D721Med (cell line): ENCODE results near the gene LRIT2.
"Not testable (repeated sequence)": the region's sequence is repeated elsewhere in the genome, so short reads cannot be mapped to it uniquely, and the experiment has no call there.

Experiments used
- DNase-seq: peaks from one replicate; pipeline ENCODE4 v3.0.0; 2011; ENCODE audit warnings: low spot score; ENCODE audit not compliant: insufficient read length
- FAIRE-seq: peaks from 2 replicates; lab custom pipeline; 2011; peaks lifted over from hg19 to GRCh38; lab: Jason Lieb, UNC
- TF ChIP-seq, protein P1 (sequence below): IDR thresholded peaks from 2 replicates; pipeline ENCODE4 v1.5.1; 2012; ENCODE audit warnings: mild to moderate bottlenecking, control low read depth; ENCODE audit not compliant: insufficient read depth; ENCODE audit errors: missing control alignments

The LRIT2 gene

DNA sequence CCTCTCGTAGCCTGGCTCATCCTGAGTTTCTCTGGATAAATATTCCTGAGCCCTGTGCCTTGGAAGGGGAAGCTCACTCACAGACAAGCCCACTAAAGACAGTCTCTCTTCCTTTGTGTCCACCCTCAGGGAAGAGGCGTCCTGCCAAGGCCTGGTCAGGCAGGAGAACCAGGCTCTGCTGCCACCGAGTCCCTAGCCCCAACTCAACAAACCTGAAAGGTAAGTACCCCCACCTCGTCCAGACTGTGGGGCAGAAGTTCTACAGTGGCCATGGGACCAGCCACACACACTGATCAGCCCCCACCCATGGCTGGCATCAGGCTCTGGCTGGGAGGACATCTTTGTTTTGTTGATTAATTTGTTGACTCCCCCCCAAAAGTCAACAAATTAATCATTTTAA lies 49.0 kb downstream of the LRIT2 start:
- DNase-seq: no peak
- no peak for FAIRE-seq
- TF ChIP-seq, protein P1, sequence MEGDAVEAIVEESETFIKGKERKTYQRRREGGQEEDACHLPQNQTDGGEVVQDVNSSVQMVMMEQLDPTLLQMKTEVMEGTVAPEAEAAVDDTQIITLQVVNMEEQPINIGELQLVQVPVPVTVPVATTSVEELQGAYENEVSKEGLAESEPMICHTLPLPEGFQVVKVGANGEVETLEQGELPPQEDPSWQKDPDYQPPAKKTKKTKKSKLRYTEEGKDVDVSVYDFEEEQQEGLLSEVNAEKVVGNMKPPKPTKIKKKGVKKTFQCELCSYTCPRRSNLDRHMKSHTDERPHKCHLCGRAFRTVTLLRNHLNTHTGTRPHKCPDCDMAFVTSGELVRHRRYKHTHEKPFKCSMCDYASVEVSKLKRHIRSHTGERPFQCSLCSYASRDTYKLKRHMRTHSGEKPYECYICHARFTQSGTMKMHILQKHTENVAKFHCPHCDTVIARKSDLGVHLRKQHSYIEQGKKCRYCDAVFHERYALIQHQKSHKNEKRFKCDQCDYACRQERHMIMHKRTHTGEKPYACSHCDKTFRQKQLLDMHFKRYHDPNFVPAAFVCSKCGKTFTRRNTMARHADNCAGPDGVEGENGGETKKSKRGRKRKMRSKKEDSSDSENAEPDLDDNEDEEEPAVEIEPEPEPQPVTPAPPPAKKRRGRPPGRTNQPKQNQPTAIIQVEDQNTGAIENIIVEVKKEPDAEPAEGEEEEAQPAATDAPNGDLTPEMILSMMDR: no peak

DNA sequence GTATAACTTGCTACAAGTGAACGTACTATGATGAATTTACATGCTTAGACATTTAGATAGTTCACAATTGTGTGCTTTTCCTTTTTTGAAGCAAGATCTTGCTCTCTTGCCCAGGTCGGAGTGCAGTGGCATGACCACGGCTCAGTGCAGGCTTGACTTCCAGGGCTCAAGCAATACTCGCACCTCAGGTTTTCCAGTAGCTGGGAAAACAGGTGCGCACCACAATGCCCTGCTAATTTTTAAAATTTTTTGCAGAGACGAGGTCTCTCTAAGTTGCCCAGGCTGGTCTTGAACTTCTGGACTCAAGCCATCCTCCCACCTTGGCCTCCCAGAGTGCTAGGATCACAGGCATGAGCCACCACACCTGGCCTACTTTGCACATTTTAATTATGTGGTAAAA lies 49.9 kb downstream of the LRIT2 start:
- TF ChIP-seq, protein P1: no peak
- DNase-seq (no peak), FAIRE-seq (no peak)

DNA sequence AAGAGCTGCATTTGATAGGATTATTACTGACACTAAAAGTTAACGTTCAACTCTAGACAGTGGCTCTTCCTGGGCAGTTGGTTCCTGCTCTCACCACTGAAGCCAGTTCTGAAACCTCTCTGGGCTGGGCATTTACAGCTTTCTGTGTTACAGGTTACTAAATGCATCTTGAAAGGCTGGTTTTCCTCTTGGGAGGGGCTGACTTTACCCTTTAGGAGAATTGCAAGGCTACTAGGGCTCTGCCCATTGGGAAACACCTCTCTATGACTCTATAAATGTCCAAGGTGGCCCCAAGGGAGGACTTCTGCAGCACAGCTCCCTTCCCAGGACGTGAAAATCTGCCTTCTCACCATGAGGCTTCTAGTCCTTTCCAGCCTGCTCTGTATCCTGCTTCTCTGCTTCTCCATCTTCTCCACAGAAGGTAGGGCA lies 51.8 kb downstream of the LRIT2 start, which contains the start of gene GPR15LG:
TSS of gene GPR15LG (plus strand) at position 301 of the 429 bp plus-strand sequence. CDS start at position 352, 51 bp downstream.
- DNase-seq: no peak

DNA sequence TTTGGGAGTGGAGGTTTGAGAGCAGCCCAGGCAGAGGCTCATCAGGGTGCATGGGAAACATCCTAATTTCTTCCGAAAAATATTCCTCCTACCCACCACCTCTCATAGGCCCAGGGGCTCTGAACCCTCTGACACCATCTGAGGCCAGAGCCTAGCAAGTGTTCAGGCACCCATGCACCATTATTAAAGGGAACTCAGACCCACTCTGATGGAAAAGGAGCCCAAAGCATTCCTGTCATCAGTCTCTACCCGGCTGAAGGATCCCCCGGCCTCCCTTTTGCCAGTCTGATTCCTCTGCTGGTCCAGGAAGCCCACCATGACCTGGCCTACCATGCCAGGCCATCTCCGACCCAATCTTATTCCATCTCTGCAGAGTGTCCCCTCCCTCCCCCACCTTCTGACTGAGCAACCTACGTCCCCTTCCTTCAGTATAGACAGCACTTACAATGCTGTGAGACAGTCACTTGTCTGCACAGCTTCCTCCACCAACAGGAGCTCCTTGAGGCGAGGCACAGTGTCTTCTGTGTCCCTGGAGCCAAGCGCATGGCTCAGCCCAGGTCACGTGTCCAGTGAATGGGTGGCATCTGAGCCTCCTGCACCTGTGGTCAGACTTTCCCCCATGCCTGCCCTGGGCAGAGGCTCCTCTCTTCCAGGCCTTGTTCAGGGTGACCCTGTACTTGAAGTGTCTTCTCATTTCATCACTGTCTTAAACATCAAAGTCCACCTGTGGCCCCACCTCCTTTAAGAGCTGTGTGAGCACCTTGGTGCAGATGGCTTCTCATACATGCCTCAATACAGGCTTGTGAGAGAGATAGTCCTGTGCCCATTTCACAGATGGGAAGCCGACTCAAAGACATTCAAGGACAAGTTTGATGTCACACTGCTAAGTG lies 52.6 kb downstream of the LRIT2 start:
- no peak for FAIRE-seq
- no peak for DNase-seq
- TF ChIP-seq, protein P1: no peak

More for the DNA sequence above, 51.8 kb downstream of the LRIT2 start, which contains the start of gene GPR15LG:
- TF ChIP-seq, protein P1: no peak
- FAIRE-seq: no peak

DNA sequence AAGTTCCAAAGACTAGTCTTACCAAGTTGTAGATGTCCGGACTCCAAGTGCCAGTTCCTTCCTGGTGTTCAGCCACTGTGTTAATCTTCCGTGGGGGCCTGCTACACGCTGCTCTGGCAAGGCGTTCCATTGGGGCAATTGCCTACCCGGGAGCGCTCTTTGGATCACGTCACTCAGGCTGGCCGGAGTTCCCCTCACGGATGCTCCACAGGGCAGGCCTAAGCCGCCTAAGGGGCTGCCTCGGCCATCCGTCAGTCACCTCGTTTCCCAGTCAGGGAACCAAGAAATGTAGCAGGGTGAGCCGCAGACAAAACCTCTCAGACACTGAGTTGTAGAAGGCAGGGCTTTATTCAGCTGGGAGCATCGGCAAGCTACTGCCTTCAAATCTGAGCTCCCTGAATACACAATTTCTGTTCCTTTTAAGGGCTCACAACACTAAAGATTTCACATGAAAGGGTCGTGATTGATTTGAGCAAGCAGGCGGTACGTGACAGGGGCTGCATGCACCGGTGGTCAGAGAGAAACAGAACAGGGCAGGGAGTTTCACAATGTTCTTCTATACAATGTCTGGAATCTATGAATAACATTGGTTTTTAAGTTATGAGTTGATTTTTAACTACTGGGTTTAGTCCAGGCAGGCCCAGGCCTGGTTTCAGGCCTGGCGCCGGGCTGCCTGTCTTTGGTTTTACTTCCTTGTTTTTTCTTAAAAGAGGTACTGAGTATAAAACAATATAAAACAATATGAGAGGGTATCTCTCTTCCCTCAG lies 53.5 kb downstream of the LRIT2 start:
- FAIRE-seq: not testable (repeated sequence)

DNA sequence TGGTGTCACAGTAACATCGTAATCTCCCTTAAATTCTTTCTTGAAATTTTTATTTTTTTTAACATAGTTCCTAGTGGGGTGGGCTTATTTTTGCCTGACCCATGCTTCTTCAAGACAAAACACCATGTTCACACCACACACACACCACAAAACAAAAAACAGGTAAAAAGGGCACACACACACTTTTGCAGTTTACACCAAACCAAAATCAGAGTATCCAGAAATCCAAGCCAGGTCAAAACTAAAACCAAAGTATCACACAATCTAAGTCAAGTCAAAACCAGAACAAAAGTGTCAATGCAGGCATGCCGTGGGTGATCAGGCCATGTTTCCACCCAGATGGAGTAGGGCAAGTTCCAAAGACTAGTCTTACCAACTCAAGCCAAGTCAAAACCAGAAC lies 54.1 kb downstream of the LRIT2 start:
- not testable (repeated sequence) for FAIRE-seq, DNase-seq

More for the DNA sequence above, 53.5 kb downstream of the LRIT2 start:
- not testable (repeated sequence) for DNase-seq
